ENCODE measurements around the gene ZBTB4. TPM values are rescaled to one million over a fixed set of nuclear protein-coding genes. Genes with fewer than 3 reads are reported as not detected.

Gene ZBTB4
- total RNA-seq, 1 donor from 2014 or later = 82.8 TPM

DNA sequence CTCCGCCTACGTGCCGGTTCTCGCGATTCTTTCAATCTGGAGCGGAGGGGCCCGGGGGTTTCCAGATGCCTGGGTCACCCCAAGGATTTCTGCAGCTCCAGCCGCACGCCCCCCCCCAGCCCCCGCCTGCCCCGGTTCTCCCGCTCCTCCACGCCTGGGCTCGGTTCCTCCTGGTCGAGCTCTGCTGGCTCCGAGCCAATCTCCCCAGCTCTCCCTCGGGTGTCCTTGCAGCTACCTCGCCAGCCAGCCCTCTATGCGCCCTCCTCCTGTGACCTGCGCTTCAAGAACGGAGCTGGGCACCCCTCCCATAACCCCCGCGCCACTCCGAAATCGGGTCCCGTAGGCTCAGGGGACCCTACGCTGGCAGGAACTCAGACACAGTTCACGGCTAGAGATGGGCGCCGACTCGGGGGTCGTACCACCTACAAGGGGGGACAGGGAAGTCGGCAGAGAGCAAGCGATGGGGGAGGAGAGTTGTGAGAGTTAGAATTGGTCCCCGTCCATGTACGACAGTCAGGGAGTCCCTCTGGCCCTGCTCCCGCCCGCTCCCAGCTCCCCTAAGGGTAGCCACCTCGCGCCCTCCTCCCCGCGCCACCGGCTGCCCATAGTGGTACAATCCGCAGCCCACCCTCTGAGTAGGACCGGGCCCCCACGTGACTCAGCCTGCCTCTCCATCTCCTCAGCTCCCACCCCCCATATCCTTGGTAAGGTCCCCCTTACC, 39.2 kb downstream of the ZBTB4 start:
- peak; percentile 39 for DNase-seq (ENCODE audit: low spot score)

DNA sequence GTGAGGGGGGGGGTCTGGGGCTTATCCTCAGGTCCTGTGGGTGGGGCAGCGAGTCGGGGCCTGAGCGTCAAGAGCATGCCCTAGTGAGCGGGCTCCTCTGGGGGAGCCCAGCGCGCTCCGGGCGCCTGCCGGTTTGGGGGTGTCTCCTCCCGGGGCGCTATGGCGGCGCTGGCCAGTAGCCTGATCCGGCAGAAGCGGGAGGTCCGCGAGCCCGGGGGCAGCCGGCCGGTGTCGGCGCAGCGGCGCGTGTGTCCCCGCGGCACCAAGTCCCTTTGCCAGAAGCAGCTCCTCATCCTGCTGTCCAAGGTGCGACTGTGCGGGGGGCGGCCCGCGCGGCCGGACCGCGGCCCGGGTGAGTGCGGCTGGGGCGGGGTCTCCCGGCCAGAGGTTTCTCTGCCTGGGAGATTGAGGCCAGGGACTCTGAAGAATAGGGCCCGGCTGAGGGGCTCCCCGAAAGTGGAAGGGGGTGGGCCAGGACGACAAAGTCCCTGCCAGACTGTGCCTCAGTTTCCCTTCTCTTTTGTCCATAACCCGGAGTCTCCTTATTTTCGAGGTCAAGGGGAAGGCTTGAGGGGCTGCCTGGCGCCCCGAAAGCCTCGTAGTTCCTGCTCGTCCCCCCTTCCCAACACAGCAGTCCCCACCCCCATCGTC, 39.8 kb downstream of the ZBTB4 start, which contains the start of gene FGF11:
FGF11 (plus strand) TSS at position 51 of the 651 bp plus-strand sequence; CDS start at position 160, 109 bp downstream.
- no peak for DNase-seq (ENCODE audit: low spot score)

DNA sequence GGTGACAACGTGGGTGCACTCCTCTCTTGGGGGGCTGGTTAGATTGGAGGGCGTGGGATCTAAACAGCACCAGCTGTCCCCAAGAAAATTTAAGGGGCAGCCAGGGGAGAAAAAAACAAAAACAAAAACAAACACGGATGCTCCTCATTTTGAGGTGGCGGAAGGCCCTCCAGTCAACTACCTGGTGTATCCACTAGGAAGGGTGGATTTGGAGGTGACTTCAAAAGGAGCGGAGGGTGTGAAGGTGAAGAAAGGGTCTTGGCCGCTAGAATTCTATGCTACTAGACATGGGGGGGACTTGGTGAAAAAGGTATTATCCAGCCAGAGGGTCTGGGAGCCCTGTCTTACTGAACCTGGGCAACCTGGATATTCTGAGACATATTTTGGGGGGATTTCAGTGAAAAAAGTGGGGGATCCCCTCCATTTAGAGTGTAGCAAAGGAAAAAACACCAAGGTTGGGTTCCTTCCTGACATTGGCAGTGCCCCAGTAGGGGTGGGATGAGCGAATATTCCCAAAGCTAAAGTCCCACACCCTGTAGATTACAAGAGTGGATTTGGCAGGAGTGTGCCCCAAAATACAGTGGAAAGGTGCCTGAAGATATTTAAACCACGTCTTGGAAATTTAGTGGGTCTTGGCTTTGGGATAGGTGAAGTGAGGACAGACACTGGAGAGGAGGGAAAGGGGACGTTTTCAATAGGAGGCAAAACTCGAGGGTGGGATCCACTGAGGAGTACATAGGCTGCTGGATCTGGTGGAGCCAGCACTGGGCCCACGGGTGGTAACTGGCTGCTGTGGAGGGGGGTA, 40.6 kb downstream of the ZBTB4 start:
- DNase-seq (ENCODE audit: low spot score) = no peak

GRCh38 chr17:7437950-7438614, 41.3 kb downstream of the ZBTB4 start:
- DNase-seq (ENCODE audit: low spot score) = peak; percentile 53

GRCh38 chr17:7437369-7437863, 42.0 kb downstream of the ZBTB4 start:
- DNase-seq (ENCODE audit: low spot score) = no peak

DNA sequence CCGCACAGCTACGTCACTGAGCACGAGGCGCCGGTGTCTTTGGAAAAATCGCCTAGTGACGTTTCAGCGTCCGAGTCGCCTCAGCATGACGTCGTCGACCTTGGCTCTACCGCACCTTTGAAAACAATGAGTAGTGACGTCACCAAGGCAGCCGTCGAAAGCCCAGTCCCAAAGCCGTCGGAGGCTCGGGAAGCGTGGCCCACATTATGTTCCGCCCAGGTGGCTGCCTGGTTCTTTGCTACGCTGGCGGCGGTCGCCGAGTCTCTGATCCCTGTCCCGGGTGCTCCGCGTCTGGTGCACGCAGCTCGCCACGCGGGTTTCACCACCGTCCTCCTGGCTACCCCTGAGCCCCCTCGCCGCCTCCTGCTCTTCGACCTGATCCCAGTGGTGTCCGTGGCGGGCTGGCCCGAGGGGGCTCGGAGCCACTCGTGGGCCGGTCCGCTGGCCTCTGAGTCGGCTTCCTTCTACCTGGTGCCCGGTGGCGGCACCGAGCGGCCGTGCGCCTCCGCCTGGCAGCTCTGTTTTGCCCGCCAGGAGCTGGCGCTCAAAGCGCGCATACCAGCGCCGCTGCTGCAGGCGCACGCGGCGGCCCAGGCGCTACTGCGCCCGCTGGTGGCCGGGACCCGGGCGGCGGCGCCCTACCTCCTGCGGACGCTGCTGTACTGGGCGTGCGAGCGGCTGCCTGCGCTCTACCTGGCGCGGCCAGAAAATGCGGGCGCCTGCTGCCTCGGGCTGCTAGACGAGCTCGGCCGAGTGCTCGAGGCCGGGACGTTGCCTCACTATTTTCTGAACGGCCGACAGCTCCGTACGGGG, 42.7 kb downstream of the ZBTB4 start:
- peak; percentile 82 for DNase-seq (ENCODE audit: low spot score)

- peak; percentile 29 for DNase-seq (ENCODE audit: low spot score)
These were observed 43.5 kb downstream of the ZBTB4 start for GRCh38 chr17:7435676-7436555.

GRCh38 chr17:7432296-7432695, 47.1 kb downstream of the ZBTB4 start:
- DNase-seq (ENCODE audit: low spot score) = no peak

- DNase-seq (ENCODE audit: low spot score) = no peak
These were observed 48.2 kb downstream of the ZBTB4 start for GRCh38 chr17:7431231-7431630.

DNA sequence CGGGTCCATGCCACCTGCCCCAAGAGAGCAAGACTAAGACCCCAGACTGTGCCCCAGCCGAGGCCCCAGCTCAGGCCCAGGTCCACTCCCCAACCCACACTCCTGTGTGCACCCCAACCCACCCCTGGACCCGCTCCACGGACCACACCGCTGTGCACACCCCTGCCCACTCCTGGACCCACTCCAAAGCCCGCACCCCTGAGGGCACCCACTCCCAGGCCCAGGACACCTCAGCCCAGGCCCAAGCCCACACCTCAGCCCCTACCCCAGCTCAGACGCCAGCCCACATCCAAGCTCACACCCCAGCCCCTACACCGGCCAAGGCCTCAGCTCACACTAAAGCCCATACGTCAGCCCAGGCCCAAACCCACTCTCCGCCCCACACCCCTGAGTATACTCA, 49.7 kb downstream of the ZBTB4 start:
- no peak for DNase-seq (ENCODE audit: low spot score)

DNA sequence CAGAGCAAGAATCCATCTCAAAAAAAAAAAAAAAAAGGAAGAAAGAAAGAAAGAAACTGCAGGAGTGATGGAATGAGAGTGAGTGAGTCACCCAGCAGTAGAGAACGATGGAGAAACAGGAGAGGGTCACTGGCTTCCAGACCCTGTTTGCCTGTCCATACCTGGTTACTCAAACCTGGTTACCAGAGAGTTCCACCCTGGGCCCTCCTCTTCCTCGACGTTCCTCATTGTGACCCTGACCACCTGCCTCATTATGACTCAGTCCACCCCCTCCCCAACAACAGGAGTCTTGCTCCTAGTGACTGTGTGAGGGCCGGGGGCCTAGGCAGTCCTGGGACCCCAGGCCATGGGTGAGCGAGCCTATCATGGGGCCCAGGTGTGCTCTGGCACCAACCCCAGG, 50.9 kb downstream of the ZBTB4 start, which contains the start of gene SPEM3:
SPEM3 (plus strand) TSS at position 301 of the 400 bp plus-strand sequence; CDS start at position 347, 46 bp downstream.
- no peak for DNase-seq (ENCODE audit: low spot score)

DNA sequence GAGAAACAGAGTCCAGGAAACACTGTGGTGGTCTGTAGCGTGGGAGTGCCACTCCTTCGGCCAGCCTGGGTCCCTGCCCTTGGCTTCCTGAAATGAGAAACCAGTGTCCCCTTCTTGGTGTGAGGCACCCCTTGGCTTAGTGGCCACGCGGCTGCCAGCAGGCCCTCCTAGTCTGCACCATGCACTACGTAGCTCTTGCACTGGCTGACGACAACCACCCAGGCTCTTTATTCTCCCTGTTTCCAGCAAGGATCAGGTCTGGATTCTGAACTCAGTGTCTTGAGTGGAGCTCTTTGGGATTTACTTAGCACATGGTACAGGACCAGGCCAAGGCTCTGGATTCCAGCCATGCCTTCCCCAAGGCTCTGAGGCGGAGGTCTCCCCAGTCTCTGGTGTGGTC, 51.9 kb downstream of the ZBTB4 start:
- DNase-seq (ENCODE audit: low spot score) = no peak

- no peak for DNase-seq (ENCODE audit: low spot score)
These were observed 52.4 kb downstream of the ZBTB4 start for GRCh38 chr17:7426896-7427489.

GRCh38 chr17:7426203-7426863, 53.1 kb downstream of the ZBTB4 start:
- DNase-seq (ENCODE audit: low spot score) = no peak

DNA sequence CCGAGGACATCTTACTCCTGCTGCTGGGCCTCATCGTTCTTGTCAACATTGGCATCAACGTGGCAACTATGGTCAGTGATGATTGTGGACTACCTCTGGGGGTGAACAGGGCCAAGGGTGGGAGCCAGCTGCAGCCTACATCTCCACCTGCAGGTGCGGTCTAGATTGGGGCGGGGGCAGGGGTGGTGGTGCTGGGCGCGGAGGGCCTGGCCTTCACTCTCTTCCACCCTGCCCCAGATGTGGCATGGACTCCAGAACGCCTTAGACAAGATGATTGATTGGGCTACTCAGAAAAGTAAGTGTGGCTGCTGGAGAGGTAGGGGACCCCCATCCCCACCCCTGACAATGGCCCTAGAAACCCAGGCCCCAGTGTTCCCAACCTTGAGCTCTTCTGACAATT, 53.7 kb downstream of the ZBTB4 start:
- DNase-seq (ENCODE audit: low spot score) = no peak

GRCh38 chr17:7425316-7425715, 54.1 kb downstream of the ZBTB4 start, which contains the start of gene SPEM2:
SPEM2 (plus strand) TSS chr17:7425616; CDS start chr17:7425689, 73 bp downstream.
- no peak for DNase-seq (ENCODE audit: low spot score)

DNA sequence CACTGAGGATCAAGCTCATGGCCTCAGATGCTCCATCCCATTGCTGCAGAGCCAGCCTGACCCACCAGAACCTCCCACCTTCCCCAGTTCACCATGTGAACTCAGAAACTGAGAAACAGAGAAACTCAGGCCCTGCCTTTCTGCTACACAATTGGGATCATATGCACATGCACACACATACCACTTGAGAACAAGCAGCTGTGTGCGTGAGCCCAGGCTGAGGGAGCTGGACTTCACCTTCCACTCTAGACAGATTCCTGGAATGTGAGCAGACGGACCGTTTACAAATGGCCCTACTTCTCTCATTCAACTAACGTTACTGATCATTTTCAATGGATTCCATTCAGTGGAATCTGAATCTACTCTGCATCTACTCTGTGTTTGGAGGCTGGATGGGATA, 55.8 kb downstream of the ZBTB4 start:
- no peak for DNase-seq (ENCODE audit: low spot score)

GRCh38 chr17:7421186-7421585, 58.2 kb downstream of the ZBTB4 start:
- no peak for DNase-seq (ENCODE audit: low spot score)

Measured in mucosa of gallbladder (tissue), 1 donor.